Nephron progenitor cell (in vitro differentiated cells): ENCODE measurements around the gene LTV1.

ENCODE experiments used
- DNase-seq: peaks from one replicate; pipeline ENCODE4 v3.0.0; 2021
- H3K27ac Mint-ChIP-seq: 2 replicates; pipeline ENCODE4 v1.8.0; 2021; ENCODE audit warnings: mild to moderate bottlenecking, moderate library complexity, mixed read lengths
- H3K27me3 Mint-ChIP-seq: 2 replicates; pipeline ENCODE4 v1.8.0; 2021; ENCODE audit warnings: mild to moderate bottlenecking, low read depth, mixed read lengths; ENCODE audit not compliant: poor library complexity
- H3K36me3 Mint-ChIP-seq: 2 replicates; pipeline ENCODE4 v1.8.0; 2021; ENCODE audit warnings: low read depth, mixed read lengths
- H3K4me1 Mint-ChIP-seq: 2 replicates; pipeline ENCODE4 v1.8.0; 2021; ENCODE audit warnings: mixed read lengths
- H3K4me3 Mint-ChIP-seq: 2 replicates; pipeline ENCODE4 v1.8.0; 2021; ENCODE audit warnings: mild to moderate bottlenecking, moderate library complexity, mixed read lengths
- H3K9me3 Mint-ChIP-seq: 2 replicates; pipeline ENCODE4 v1.8.0; 2021; ENCODE audit warnings: mild to moderate bottlenecking, moderate library complexity, mixed read lengths
- TF ChIP-seq, protein P1 (sequence below): fragments of 200-600 bp; sonication (generic); IDR thresholded peaks from 2 replicates; pipeline ENCODE4 v1.5.0; 2021; ENCODE audit warnings: antibody characterized with exemption

Gene LTV1

DNA sequence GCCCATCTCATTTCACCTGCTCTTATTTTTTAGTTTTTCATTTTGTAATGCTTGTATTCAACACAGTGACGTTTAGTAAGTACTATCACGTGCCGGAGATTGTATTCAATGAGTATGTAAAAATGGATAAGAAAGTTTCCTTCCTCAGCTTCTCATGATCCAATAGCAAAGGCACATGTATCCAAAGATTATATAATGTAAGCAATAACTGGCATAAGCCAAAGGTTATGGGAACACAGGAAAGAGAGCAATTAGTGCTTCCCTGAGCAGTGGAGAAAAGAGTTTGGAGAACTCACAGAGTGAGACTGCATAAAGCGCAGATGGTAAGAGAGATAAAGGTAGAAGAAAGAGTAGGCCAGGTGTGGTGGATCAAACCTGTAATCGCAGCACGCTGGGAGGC is 21.8 kb upstream of the LTV1 start:
- Mint-ChIP-seq H3K4me3 (no peak overlapping the region), H3K4me1 (no peaks in the 10 kb centered on the region), H3K27ac (no peak overlapping the region), H3K9me3 (no peaks in the 10 kb centered on the region), H3K36me3 (peaks cover 5% of the 10 kb centered on the region), H3K27me3 (peaks cover 4% of the 10 kb centered on the region)
- TF ChIP-seq, protein P1, sequence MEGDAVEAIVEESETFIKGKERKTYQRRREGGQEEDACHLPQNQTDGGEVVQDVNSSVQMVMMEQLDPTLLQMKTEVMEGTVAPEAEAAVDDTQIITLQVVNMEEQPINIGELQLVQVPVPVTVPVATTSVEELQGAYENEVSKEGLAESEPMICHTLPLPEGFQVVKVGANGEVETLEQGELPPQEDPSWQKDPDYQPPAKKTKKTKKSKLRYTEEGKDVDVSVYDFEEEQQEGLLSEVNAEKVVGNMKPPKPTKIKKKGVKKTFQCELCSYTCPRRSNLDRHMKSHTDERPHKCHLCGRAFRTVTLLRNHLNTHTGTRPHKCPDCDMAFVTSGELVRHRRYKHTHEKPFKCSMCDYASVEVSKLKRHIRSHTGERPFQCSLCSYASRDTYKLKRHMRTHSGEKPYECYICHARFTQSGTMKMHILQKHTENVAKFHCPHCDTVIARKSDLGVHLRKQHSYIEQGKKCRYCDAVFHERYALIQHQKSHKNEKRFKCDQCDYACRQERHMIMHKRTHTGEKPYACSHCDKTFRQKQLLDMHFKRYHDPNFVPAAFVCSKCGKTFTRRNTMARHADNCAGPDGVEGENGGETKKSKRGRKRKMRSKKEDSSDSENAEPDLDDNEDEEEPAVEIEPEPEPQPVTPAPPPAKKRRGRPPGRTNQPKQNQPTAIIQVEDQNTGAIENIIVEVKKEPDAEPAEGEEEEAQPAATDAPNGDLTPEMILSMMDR, result no peak
- no peak for DNase-seq

GRCh38 chr6:143822584-143823024 is 20.5 kb upstream of the LTV1 start:
- Mint-ChIP-seq H3K36me3 (peaks cover 5% of the 10 kb centered on the region), H3K4me3 (no peak overlapping the region), H3K9me3 (no peaks in the 10 kb centered on the region), H3K27ac (no peak overlapping the region), H3K27me3 (no peaks in the 10 kb centered on the region), H3K4me1 (no peaks in the 10 kb centered on the region)
- TF ChIP-seq, protein P1, result no peak
- no peak for DNase-seq

DNA sequence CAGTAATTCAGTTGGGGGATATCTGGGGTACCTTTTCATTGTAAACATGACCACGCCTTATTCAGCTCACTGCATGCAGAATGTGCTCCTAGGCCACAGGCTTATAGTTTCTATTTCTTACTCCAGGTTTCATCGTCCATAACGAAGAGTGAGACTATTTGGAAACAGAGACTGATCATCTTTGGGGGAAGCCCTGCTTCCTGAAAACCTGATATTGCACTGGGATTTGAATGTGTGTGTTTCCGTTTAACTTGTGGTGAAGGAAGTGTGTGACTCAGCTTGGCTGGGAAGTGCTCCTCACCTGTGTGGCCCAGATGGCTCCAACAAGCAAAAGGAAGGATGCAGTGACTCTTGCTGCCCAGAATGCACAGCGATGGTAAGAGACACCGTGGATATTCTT is 19.6 kb upstream of the LTV1 start:
- Mint-ChIP-seq H3K4me1 (no peaks in the 10 kb centered on the region), H3K4me3 (no peak overlapping the region), H3K27ac (no peak overlapping the region)

DNA sequence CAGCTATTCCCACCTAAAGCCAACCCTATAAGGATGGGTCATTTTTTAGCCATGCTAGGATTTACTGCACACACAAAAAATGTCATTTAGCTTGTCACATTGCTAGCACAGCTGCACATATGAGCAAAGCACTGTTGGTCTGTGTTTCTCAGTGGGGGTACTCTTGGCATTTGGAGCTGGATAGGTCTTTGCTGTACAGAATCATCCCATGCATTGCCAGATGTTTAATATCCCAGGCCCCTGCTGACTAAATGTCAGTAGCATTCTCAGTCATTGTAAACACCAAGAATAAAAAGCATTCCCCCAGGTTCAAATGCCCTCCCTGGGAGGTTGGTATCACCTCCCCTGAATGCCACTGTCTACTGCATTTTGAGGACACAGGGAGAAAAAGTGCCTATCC is 14.6 kb upstream of the LTV1 start:
- TF ChIP-seq, protein P1, result no peak
- Mint-ChIP-seq H3K4me1 (no peaks in the 10 kb centered on the region), H3K4me3 (no peak overlapping the region), H3K36me3 (peaks cover 4% of the 10 kb centered on the region), H3K27ac (no peak overlapping the region), H3K27me3 (no peaks in the 10 kb centered on the region), H3K9me3 (no peaks in the 10 kb centered on the region)
- no peak for DNase-seq

More for the DNA sequence above, 19.6 kb upstream of the LTV1 start:
- Mint-ChIP-seq H3K9me3 (no peaks in the 10 kb centered on the region), H3K36me3 (peaks cover 5% of the 10 kb centered on the region), H3K27me3 (no peaks in the 10 kb centered on the region)
- TF ChIP-seq, protein P1, result no peak
- DNase-seq, result no peak

DNA sequence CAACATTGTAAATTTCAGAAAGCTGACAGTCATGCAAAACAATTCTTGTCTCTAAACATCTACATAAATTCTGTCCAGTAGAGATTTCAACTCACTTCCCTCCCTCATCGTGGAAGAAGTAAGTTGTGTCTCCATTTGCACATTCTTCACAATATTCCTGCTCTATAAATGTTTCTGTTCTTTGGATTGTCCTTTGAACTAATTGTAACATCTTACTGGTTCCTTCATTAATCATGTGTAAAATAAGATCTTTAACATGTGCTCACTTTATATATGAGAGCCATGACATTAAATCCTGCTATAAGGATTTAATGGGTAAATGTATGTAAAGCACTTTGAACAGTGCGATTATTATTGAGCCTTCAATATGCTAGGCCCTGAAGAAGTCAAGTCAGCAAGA is 7.0 kb upstream of the LTV1 start:
- peaks cover 5% of the 10 kb centered on the region for H3K27me3 Mint-ChIP-seq
- TF ChIP-seq, protein P1, result no peak
- no peak overlapping the region for H3K4me3 Mint-ChIP-seq
- no peak overlapping the region for H3K27ac Mint-ChIP-seq
- peaks cover 5% of the 10 kb centered on the region for H3K4me1 Mint-ChIP-seq
- peaks cover 7% of the 10 kb centered on the region for H3K36me3 Mint-ChIP-seq
- no peak for DNase-seq
- H3K9me3 Mint-ChIP-seq, result peaks cover 7% of the 10 kb centered on the region

GRCh38 chr6:143838395-143838794 is 4.7 kb upstream of the LTV1 start:
- TF ChIP-seq, protein P1, result no peak
- Mint-ChIP-seq H3K27me3 (peaks cover 6% of the 10 kb centered on the region), H3K4me1 (peaks cover 19% of the 10 kb centered on the region), H3K4me3 (no peak overlapping the region), H3K27ac (no peak overlapping the region), H3K36me3 (peaks cover 8% of the 10 kb centered on the region), H3K9me3 (peaks cover 13% of the 10 kb centered on the region)
- DNase-seq, result no peak
